A549 (cell line): ENCODE data around the gene NCOA7.

ENCODE experiments used
- CTCF ChIP-seq: fragments of >200 bp; sonication (Bioruptor Twin); formaldehyde crosslinking; IDR thresholded peaks from 3 replicates; pipeline ENCODE4 v1.5.1; 2016
- RAD21 ChIP-seq, 2 experiments: fragments of >200 bp in 1 of 2; sonication (Bioruptor Twin) in 1 of 2; formaldehyde crosslinking in 1 of 2; IDR thresholded peaks in 1 of 2; conservative IDR thresholded peaks in 1 of 2; 2 replicates in 1 of 2; 3 replicates in 1 of 2; pipeline ENCODE4 v1.6.1; 2012 to 2018; ENCODE audit warnings: inconsistent platforms in 1 of 2
- TP53 ChIP-seq: fragments of 250-450 bp; sonication (Bioruptor Pico); IDR thresholded peaks from 2 replicates; pipeline ENCODE4 v1.5.0; 2021; ENCODE audit warnings: mild to moderate bottlenecking, moderate library complexity

- no peak for TF ChIP-seq CTCF
- no peak for TF ChIP-seq TP53 (CRISPR knock-in tag)
- TF ChIP-seq RAD21 (conservative IDR thresholded peaks at IDR 0.05 in 1 of 2, IDR thresholded peaks at IDR 0.05 in 1 of 2) = no peak
Measured at GRCh38 chr6:125750692-125751333, 39.9 kb upstream of the NCOA7 start.
